ENCODE data around the gene KIAA1755. TPM values are rescaled to one million over a fixed set of nuclear protein-coding genes. Genes with fewer than 3 reads are reported as not detected.

Gene KIAA1755
- polyA plus RNA-seq, 1 donor from 2014 or later: not detected

GRCh38 chr20:38165089-38165965 lies 95.2 kb downstream of the KIAA1755 start, which contains the start of gene TGM2:
TGM2 (minus strand) TSS chr20:38165270; CDS start chr20:38165198, 72 bp downstream.
- no peak within 1 kb of the TSS for H3K4me2 ChIP-seq (ENCODE audit: low read length)
- H3K79me2 ChIP-seq (replicated peaks; ENCODE audit: insufficient read depth, low read length): no peaks in the 10 kb centered on the region
- H3K36me3 ChIP-seq (ENCODE audit: insufficient read depth, low read length): no peaks in the 10 kb centered on the region
- H3K9me2 ChIP-seq (ENCODE audit: insufficient read depth, low read length): no peaks in the 10 kb centered on the region
- no peak within 1 kb of the TSS for H3K27ac ChIP-seq (ENCODE audit: low read length)
- no peak for TF ChIP-seq POLR2AphosphoS5 (IDR thresholded peaks at IDR 0.05)
- no peak for TF ChIP-seq SMC3 (conservative IDR thresholded peaks at IDR 0.05; ENCODE audit: poor library complexity)
- no peak for TF ChIP-seq EP300 (conservative IDR thresholded peaks at IDR 0.05; ENCODE audit: poor library complexity, severe bottlenecking)
- TF ChIP-seq REST (IDR thresholded peaks at IDR 0.05; ENCODE audit: borderline replicate concordance): no peak
- TF ChIP-seq TAF1 (IDR thresholded peaks at IDR 0.05; ENCODE audit: low read depth): no peak
- TF ChIP-seq EZH2 (IDR thresholded peaks at IDR 0.05; ENCODE audit: borderline replicate concordance, insufficient read depth, low read length, poor library complexity, severe bottlenecking): no peak
- TF ChIP-seq MXI1 (conservative IDR thresholded peaks at IDR 0.05; ENCODE audit: poor library complexity, severe bottlenecking): no peak
- no peak for TF ChIP-seq RAD21 (conservative IDR thresholded peaks at IDR 0.05)
- TF ChIP-seq CTCF (IDR thresholded peaks at IDR 0.05; ENCODE audit: poor library complexity, severe bottlenecking): no peak
- H3F3A ChIP-seq (ENCODE audit: insufficient read depth, low read length, poor library complexity, severe bottlenecking): no peaks in the 10 kb centered on the region
- H3K4me3 ChIP-seq (ENCODE audit: low read length): no peak within 1 kb of the TSS
- H4K20me1 ChIP-seq (ENCODE audit: insufficient read depth): no peaks in the 10 kb centered on the region
- no peak within 1 kb of the TSS for H2AFZ ChIP-seq (ENCODE audit: low read depth, low read length)
- H3K9me3 ChIP-seq (ENCODE audit: low read length): no peaks in the 10 kb centered on the region
- H3K27me3 ChIP-seq (ENCODE audit: insufficient read depth, low read depth, low read length): peaks cover 6% of the 10 kb centered on the region
- no peak within 1 kb of the TSS for H3K9ac ChIP-seq (ENCODE audit: low read length)

- no peaks in the 10 kb centered on the region for H4K20me1 ChIP-seq (ENCODE audit: insufficient read depth)
- no peak overlapping the region for H2AFZ ChIP-seq (ENCODE audit: low read depth, low read length)
- H3K9ac ChIP-seq (ENCODE audit: low read length): no peak overlapping the region
- no peaks in the 10 kb centered on the region for H3F3A ChIP-seq (ENCODE audit: insufficient read depth, low read length, poor library complexity, severe bottlenecking)
- TF ChIP-seq POLR2AphosphoS5 (IDR thresholded peaks at IDR 0.05) (no peak), TAF1 (IDR thresholded peaks at IDR 0.05; ENCODE audit: low read depth) (no peak), RAD21 (conservative IDR thresholded peaks at IDR 0.05) (no peak), EZH2 (IDR thresholded peaks at IDR 0.05; ENCODE audit: borderline replicate concordance, insufficient read depth, low read length, poor library complexity, severe bottlenecking) (no peak), SMC3 (conservative IDR thresholded peaks at IDR 0.05; ENCODE audit: poor library complexity) (no peak), MXI1 (conservative IDR thresholded peaks at IDR 0.05; ENCODE audit: poor library complexity, severe bottlenecking) (no peak)
- H3K27ac ChIP-seq (ENCODE audit: low read length): no peak overlapping the region
- H3K36me3 ChIP-seq (ENCODE audit: insufficient read depth, low read length): no peaks in the 10 kb centered on the region
- H3K79me2 ChIP-seq (replicated peaks; ENCODE audit: insufficient read depth, low read length): no peaks in the 10 kb centered on the region
- H3K4me2 ChIP-seq (ENCODE audit: low read length): no peak overlapping the region
- H3K9me3 ChIP-seq (ENCODE audit: low read length): no peaks in the 10 kb centered on the region
- H3K27me3 ChIP-seq (ENCODE audit: insufficient read depth, low read depth, low read length): peaks cover 6% of the 10 kb centered on the region
- H3K9me2 ChIP-seq (ENCODE audit: insufficient read depth, low read length): no peaks in the 10 kb centered on the region
- H3K4me3 ChIP-seq (ENCODE audit: low read length): no peak overlapping the region
These were observed 95.9 kb downstream of the KIAA1755 start for GRCh38 chr20:38164624-38165088.

Measured in neural cell (in vitro differentiated cells).